EH (cell line): Measurements from ENCODE around the gene PARD3B.

Source experiments
- DNase-seq: peaks from one replicate; pipeline ENCODE4 v3.0.0-alpha.2; 2015; ENCODE audit warnings: low read depth

The PARD3B gene

GRCh38 chr2:205273627-205274026 is 728.4 kb downstream of the PARD3B start:
- no peak for DNase-seq

- no peak for DNase-seq
Measured at GRCh38 chr2:205274801-205275200, 729.5 kb downstream of the PARD3B start.

- DNase-seq, result no peak
Measured at GRCh38 chr2:205276116-205276777, 731.0 kb downstream of the PARD3B start.

DNA sequence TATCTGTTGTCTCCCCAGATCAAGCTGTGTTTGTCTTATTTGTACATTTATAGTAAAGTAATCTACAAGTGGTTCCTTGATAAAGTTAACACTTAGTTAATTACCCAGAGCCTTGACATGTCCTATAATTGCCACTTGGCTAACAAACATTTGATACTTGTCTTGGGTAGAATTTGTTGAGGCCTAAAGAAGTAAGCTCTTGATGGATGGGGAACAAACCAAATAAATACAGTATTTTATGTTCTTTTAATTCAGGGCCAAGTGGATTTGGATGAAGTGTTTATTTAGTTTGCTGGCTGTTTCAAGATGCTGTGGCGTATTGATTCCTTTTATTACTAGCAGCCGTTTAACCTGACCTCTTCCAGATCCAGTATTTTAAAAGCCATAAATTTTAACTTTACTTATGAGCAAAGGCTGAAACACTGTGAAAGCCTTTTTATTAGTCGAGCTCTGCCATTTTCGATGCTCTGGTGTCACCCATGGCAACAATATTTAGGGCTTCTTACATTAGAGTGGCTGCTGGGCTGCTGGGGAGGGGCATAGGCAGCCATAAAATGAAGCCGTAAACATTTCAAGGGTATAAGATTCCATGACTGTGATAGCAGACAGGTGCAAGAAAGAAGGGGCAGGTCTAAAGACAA is 735.4 kb downstream of the PARD3B start:
- no peak for DNase-seq

GRCh38 chr2:205283736-205284270 is 738.5 kb downstream of the PARD3B start:
- DNase-seq, result no peak

DNA sequence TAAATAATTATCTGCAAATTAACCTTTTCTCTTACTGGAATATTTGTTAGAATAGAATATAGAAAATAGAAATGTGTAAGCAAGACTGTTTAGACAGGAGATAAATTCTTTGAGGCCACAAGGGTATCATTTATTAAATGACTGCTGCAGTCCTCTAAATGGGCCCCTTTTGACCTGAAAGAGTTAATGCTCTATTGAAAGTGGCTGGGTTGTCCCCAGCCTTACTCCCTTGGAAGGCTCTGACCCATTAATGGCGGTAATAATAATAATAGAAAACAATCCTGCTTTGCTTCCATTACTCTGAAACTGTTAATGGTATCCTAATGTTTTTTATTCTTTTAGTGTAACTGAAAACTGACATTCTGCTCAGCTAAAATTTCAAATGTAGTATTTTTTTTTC is 739.1 kb downstream of the PARD3B start:
- no peak for DNase-seq

DNA sequence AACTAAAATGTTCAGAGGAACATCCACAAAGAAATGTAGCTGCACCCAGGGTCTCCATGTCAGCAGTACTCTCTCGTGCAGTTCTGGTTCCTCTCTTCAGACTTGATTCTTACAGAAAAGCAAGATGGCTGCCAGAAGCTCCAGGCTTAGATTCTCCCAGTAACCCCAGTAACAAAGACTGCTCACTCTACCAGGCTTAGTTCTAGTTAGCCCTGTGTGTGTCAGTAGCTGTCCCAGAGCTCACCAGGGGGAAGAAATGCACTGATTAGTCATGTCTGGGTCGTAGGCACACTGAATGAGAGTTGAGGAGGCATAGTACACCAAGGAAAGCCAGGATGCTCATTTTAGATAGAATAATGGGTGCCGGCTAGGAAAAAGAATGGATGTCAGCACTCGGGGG is 742.0 kb downstream of the PARD3B start:
- DNase-seq, result no peak

- DNase-seq, result no peak
Measured at GRCh38 chr2:205288686-205289085, 743.4 kb downstream of the PARD3B start.

DNA sequence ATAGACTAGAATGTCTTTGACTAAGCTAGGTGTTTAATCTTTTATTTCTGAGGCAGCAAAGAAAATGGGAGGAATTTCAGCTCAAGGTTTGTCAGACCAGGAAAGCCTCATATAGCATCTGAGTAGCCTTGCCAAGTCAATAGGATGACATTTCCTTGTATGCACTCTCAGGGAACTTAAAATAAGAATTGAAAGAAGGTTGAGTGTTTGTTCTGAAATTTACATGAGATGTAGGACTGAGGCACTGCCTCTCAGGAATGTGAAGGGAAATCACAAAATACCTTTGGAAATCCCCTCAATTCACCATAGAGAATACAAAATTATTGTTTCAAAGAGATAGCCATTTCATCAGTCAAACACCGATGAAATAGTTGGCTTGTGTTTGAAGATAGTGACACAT is 745.0 kb downstream of the PARD3B start:
- no peak for DNase-seq

GRCh38 chr2:205292665-205293295 is 747.5 kb downstream of the PARD3B start:
- no peak for DNase-seq

- DNase-seq, result no peak
Measured at GRCh38 chr2:205293559-205293958, 748.3 kb downstream of the PARD3B start.

DNA sequence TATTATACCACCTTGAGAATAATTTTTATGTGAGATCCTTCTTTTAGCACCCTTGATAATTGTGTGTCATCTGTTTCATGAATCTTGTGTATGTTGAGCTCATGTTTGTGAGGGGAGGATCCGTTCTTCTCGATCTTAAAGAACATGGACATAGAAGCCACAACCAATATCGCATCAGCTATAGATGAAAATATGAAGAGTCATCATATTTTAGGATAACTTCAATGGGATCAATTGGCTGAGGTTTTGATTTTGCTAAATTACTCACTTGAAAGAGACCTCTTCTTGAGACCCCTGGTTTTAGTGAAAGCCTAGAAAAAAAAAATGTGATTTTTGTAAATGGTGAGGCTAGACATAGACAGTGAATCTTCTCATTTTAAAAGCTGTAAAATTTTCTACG is 751.7 kb downstream of the PARD3B start:
- no peak for DNase-seq

DNA sequence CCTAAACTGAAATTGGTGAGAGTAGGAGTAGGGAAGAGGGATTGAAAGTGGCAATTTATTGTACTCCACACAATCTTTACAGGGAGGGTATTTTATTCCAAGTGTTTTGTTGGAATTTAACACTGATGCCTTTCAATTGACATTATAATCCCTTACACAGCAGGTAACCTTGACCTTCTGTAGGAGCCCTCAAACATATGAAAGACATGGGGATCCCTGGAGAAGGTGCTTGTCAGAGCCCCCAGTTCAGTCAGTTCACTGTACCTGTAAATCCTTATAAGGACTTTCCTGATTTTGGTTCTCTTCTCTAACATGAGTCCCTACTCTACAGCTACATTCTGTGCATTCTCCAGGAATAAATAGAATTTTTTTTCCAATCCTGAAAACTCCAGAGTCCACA is 752.1 kb downstream of the PARD3B start:
- no peak for DNase-seq

DNA sequence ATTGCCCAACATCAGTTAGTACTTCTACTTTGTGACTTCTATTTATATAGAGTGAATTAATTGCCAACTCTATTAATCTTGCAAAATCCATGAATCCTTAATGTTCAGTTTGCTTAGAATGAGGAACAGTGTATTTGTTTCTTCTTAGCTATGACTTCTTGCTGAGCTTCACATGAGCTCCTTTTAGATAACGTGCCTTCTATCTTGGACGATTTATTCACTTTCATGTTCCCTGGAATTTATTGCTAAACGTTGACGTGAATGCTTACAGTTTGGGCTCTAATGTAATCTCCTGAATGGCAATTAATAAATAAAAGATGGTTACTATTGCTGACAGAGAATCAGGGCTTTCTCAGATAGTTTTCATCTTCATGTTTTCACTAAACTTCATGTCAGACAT is 752.6 kb downstream of the PARD3B start:
- DNase-seq, result no peak

DNA sequence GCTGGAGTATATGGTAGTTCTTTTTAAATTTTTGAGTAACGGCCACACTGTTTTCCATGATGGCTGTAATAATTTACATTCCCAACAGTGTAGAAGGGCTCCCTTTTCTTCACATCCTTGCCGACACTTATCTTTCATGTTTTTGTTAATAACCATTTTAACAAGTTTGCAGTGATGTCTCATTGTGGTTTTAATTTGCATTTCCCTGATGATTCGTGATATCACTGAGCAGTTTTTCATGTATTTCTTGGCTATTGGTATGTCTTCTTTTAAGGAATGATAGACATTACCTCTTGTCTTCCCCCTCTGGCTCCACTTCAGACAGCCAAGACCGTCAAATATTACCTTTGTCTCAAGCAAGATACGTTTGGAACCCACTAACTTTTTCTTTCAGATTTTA is 765.9 kb downstream of the PARD3B start:
- no peak for DNase-seq

GRCh38 chr2:205321231-205321630 is 776.0 kb downstream of the PARD3B start:
- DNase-seq, result peak; percentile 76

- no peak for DNase-seq
Measured at GRCh38 chr2:205323929-205324328, 778.7 kb downstream of the PARD3B start.

GRCh38 chr2:205324355-205324754 is 779.1 kb downstream of the PARD3B start:
- no peak for DNase-seq

DNA sequence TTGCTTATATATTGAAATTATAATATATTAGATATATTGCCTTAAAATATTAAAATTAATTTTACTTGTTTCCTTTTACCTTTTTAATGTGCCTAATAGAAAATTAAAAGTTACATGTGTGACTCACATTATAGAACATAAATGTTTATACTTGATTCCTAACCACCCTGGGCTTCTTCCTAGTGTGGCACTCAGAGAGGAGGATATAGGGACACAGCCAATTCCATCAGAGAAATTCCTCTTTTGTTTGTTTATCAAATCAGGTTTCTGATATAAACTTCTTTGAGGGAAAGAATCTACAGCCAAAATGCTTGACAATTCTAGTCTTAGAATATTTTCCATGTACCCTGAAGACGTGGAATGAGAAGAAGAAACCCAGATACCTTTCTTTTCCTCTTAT is 788.1 kb downstream of the PARD3B start:
- no peak for DNase-seq

- no peak for DNase-seq
Measured at GRCh38 chr2:205337274-205337673, 792.0 kb downstream of the PARD3B start.

GRCh38 chr2:205338156-205338555 is 792.9 kb downstream of the PARD3B start:
- DNase-seq, result no peak

GRCh38 chr2:205343103-205343502 is 797.8 kb downstream of the PARD3B start:
- peak; percentile 34 for DNase-seq

GRCh38 chr2:205346649-205347048 is 801.4 kb downstream of the PARD3B start:
- DNase-seq, result no peak
